Peyer's patch (tissue), 4 donors: ENCODE measurements around the gene SLC35E2B. TPM values are rescaled to one million over a fixed set of nuclear protein-coding genes. Genes with fewer than 3 reads are reported as not detected.
"Not testable (repeated sequence)": the region's sequence is repeated elsewhere in the genome, so short reads cannot be mapped to it uniquely, and the experiment has no call there.

Experiments used
- DNase-seq, 3 donors: peaks; one replicate each; pipeline ENCODE4 v3.0.0-alpha.2; 2017 to 2019
- H3K27ac ChIP-seq, 4 donors: fragments of 200-600 bp; sonication (generic); one replicate each; pipeline ENCODE4 v1.5.1; 2016 to 2019
- H3K27me3 ChIP-seq, 2 donors: fragments of 200-600 bp; sonication (generic); one replicate each; pipeline ENCODE4 v1.5.1; 2019
- H3K36me3 ChIP-seq, 3 donors: fragments of 200-600 bp; sonication (generic); one replicate each; pipeline ENCODE4 v1.5.1; 2016 to 2019
- H3K4me1 ChIP-seq, 4 donors: fragments of 200-600 bp; sonication (generic); one replicate each; pipeline ENCODE4 v1.5.1; 2016 to 2019
- H3K4me3 ChIP-seq, 4 donors: fragments of 200-600 bp; sonication (generic); 1 replicate in 3 of 4; 2 replicates in 1 of 4; pipeline ENCODE4 v1.5.1; 2016 to 2019; ENCODE audit warnings: mild to moderate bottlenecking in 1 of 4
- H3K9me3 ChIP-seq, 4 donors: fragments of 200-600 bp; sonication (generic); one replicate each; pipeline ENCODE4 v1.5.1; 2016 to 2019; ENCODE audit warnings: mild to moderate bottlenecking in 1 of 4
- CTCF ChIP-seq, 6 experiments: fragments of 450-650 bp in 4 of 6; fragments of 200-600 bp in 2 of 6; sonication (generic) in 1 of 6; IDR thresholded peaks; one replicate each; pipeline ENCODE4 v1.5.1; 2017 to 2019; ENCODE audit warnings: antibody characterized with exemption in 6 of 6, mild to moderate bottlenecking in 3 of 6, moderate library complexity in 1 of 6
- POLR2A ChIP-seq, 2 donors: fragments of 450-650 bp; IDR thresholded peaks; one replicate each; pipeline ENCODE4 v1.5.1; 2017; ENCODE audit warnings: antibody characterized with exemption in 2 of 2, mild to moderate bottlenecking in 2 of 2, moderate library complexity in 2 of 2
- total RNA-seq, 4 donors: library from RNA; depleted of rRNA; stranded (reverse); fragments of >200 nt; gene quantifications; one replicate each; pipeline ENCODE4 v1.1.0, GENCODE V29; 2016

Gene SLC35E2B
- total RNA-seq, 4 donors from 2014 or later, result 76.9 to 132 (median 103) TPM

- H3K27ac ChIP-seq, result no peak overlapping the region
- no peaks in the 10 kb centered on the region for H3K27me3 ChIP-seq
- H3K4me3 ChIP-seq, result no peak overlapping the region
- TF ChIP-seq POLR2A (IDR thresholded peaks at IDR 0.05) (no peak), CTCF (IDR thresholded peaks at IDR 0.05) (no peak)
- H3K36me3 ChIP-seq, result peaks cover 0 to 21% (median 0%) of the 10 kb centered on the region in 3 donors
- H3K9me3 ChIP-seq, result no peaks in the 10 kb centered on the region
- DNase-seq, result peak in 2 of 3 donors; percentile 43 to 44
- H3K4me1 ChIP-seq, result no peaks in the 10 kb centered on the region
Measured at GRCh38 chr1:1703796-1704195, 11.2 kb upstream of the SLC35E2B start.

GRCh38 chr1:1702506-1702905 is 9.9 kb upstream of the SLC35E2B start:
- H3K9me3 ChIP-seq, H3K4me3 ChIP-seq, H3K27ac ChIP-seq, H3K4me1 ChIP-seq, H3K27me3 ChIP-seq, DNase-seq: not testable (repeated sequence)
- H3K36me3 ChIP-seq, result peaks cover 0 to 21% (median 0%) of the 10 kb centered on the region in 3 donors

- H3K9me3 ChIP-seq, DNase-seq, H3K4me3 ChIP-seq, H3K27ac ChIP-seq, H3K4me1 ChIP-seq, H3K27me3 ChIP-seq: not testable (repeated sequence)
- peaks cover 0 to 14% (median 0%) of the 10 kb centered on the region in 3 donors for H3K36me3 ChIP-seq
Measured at GRCh38 chr1:1700557-1700956, 8.0 kb upstream of the SLC35E2B start.

- H3K9me3 ChIP-seq, H3K4me3 ChIP-seq, H3K4me1 ChIP-seq, H3K27ac ChIP-seq, DNase-seq, H3K27me3 ChIP-seq: not testable (repeated sequence)
- H3K36me3 ChIP-seq, result peaks cover 0 to 14% (median 0%) of the 10 kb centered on the region in 3 donors
Measured at GRCh38 chr1:1700067-1700466, 7.5 kb upstream of the SLC35E2B start.

GRCh38 chr1:1699061-1699460 is 6.5 kb upstream of the SLC35E2B start:
- H3K4me3 ChIP-seq, H3K27me3 ChIP-seq, DNase-seq, H3K36me3 ChIP-seq, H3K4me1 ChIP-seq, H3K9me3 ChIP-seq, H3K27ac ChIP-seq: not testable (repeated sequence)

GRCh38 chr1:1697358-1698183 is 5.0 kb upstream of the SLC35E2B start:
- peak in 2 of 3 donors; percentile 25 to 38 for DNase-seq

GRCh38 chr1:1696431-1697357 is 4.1 kb upstream of the SLC35E2B start:
- peak in 2 of 3 donors; percentile 24 to 28 for DNase-seq
- not testable (repeated sequence) for H3K27me3 ChIP-seq, H3K36me3 ChIP-seq, H3K4me1 ChIP-seq, H3K4me3 ChIP-seq, H3K27ac ChIP-seq, H3K9me3 ChIP-seq

More at GRCh38 chr1:1697358-1698183, 5.0 kb upstream of the SLC35E2B start:
- not testable (repeated sequence) for H3K27me3 ChIP-seq, H3K4me1 ChIP-seq, H3K4me3 ChIP-seq, H3K9me3 ChIP-seq, H3K27ac ChIP-seq, H3K36me3 ChIP-seq

- not testable (repeated sequence) for H3K27me3 ChIP-seq, H3K9me3 ChIP-seq, H3K36me3 ChIP-seq, H3K4me1 ChIP-seq
- peak overlapping the region; percentile 58 to 79 (median 64) for H3K4me3 ChIP-seq
- DNase-seq, result peak; percentile 72 to 82 (median 77)
- H3K27ac ChIP-seq, result peak overlapping the region; percentile 87 to 95 (median 91)
Measured at GRCh38 chr1:1692324-1692713, 276 bp downstream of the SLC35E2B start.

GRCh38 chr1:1691443-1691842 is 1.2 kb downstream of the SLC35E2B start:
- peak overlapping the region in 1 of 4 donors; percentile 60 for H3K27ac ChIP-seq
- not testable (repeated sequence) for H3K36me3 ChIP-seq, H3K27me3 ChIP-seq, H3K9me3 ChIP-seq, H3K4me1 ChIP-seq
- H3K4me3 ChIP-seq, result peak overlapping the region in 3 of 4 donors; percentile 26 to 39 (median 38)
- DNase-seq, result peak in 1 of 3 donors; percentile 4

GRCh38 chr1:1689526-1689925 is 3.1 kb downstream of the SLC35E2B start:
- H3K36me3 ChIP-seq, H3K27me3 ChIP-seq, H3K9me3 ChIP-seq, H3K27ac ChIP-seq, H3K4me3 ChIP-seq, H3K4me1 ChIP-seq: not testable (repeated sequence)
- DNase-seq, result peak in 2 of 3 donors; percentile 3 to 17
